CD8-positive, alpha-beta memory T cell (primary cell): ENCODE data around the gene SLIT3. TPM values are rescaled to one million over a fixed set of nuclear protein-coding genes. Genes with fewer than 3 reads are reported as not detected.

Experiments used
- CTCF ChIA-PET: fragments of 350-600 bp; sonication (Branson Sonifier 250); formaldehyde crosslinking; loops from one replicate; lab custom pipeline; 2021; ENCODE audit warnings: antibody characterized with exemption; lab: Charles Lee
- POLR2A ChIA-PET: fragments of 350-600 bp; sonication (Branson Sonifier 250); formaldehyde crosslinking; loops from one replicate; lab custom pipeline; 2021; ENCODE audit warnings: antibody characterized with exemption; lab: Charles Lee
- DNase-seq, 5 donors: peaks; one replicate each; pipeline versions ENCODE4 v3.0.0 to v3.0.0-alpha.2; 2020 to 2022; ENCODE audit warnings: mixed read lengths in 1 of 5
- H3K27ac ChIP-seq: one replicate; pipeline ENCODE4 v1.7.0; 2013; ENCODE audit warnings: low read depth, mild to moderate bottlenecking, low read length, moderate library complexity
- H3K27me3 ChIP-seq: 2 replicates; pipeline ENCODE4 v1.7.0; 2013; ENCODE audit warnings: low read length, mild to moderate bottlenecking; ENCODE audit not compliant: insufficient read depth, poor library complexity, severe bottlenecking
- H3K36me3 ChIP-seq: 2 replicates; pipeline ENCODE4 v1.7.0; 2013; ENCODE audit warnings: mild to moderate bottlenecking, low read length, moderate library complexity; ENCODE audit not compliant: insufficient read depth
- H3K4me1 ChIP-seq: 2 replicates; pipeline ENCODE4 v1.7.0; 2013; ENCODE audit warnings: mild to moderate bottlenecking, low read length, moderate library complexity; ENCODE audit not compliant: insufficient read depth
- H3K4me3 ChIP-seq: 2 replicates; pipeline ENCODE4 v1.7.0; 2013; ENCODE audit warnings: mild to moderate bottlenecking, low read length
- H3K9me3 ChIP-seq: 2 replicates; pipeline ENCODE4 v1.7.0; 2013; ENCODE audit warnings: mild to moderate bottlenecking, low read length
- H3K27ac Mint-ChIP-seq, 8 donors: one replicate each; pipeline ENCODE4 v1.8.0; 2020 to 2021; ENCODE audit warnings: mixed read lengths in 8 of 8, mild to moderate bottlenecking in 6 of 8, inconsistent platforms in 3 of 8, moderate library complexity in 3 of 8
- H3K27me3 Mint-ChIP-seq, 2 donors: one replicate each; pipeline ENCODE4 v1.8.0; 2020 to 2021; ENCODE audit warnings: mixed read lengths in 2 of 2, mild to moderate bottlenecking in 1 of 2, moderate library complexity in 1 of 2
- H3K36me3 Mint-ChIP-seq, 3 donors: one replicate each; pipeline ENCODE4 v1.8.0; 2020 to 2021; ENCODE audit warnings: mixed read lengths in 3 of 3, inconsistent platforms in 1 of 3, mild to moderate bottlenecking in 1 of 3
- H3K4me1 Mint-ChIP-seq, 3 donors: one replicate each; pipeline ENCODE4 v1.8.0; 2020 to 2021; ENCODE audit warnings: mixed read lengths in 3 of 3, inconsistent platforms in 1 of 3, mild to moderate bottlenecking in 1 of 3
- H3K4me3 Mint-ChIP-seq, 7 donors: one replicate each; pipeline ENCODE4 v1.8.0; 2020 to 2021; ENCODE audit warnings: mixed read lengths in 7 of 7, mild to moderate bottlenecking in 6 of 7, moderate library complexity in 4 of 7, inconsistent platforms in 2 of 7
- H3K9me3 Mint-ChIP-seq, 5 donors: one replicate each; pipeline ENCODE4 v1.8.0; 2020 to 2022; ENCODE audit warnings: mixed read lengths in 5 of 5, mild to moderate bottlenecking in 3 of 5, moderate library complexity in 2 of 5, inconsistent platforms in 1 of 5
- polyA plus RNA-seq: library from polyadenylated mRNA; unstranded; fragments of 300-500 nt; fragmentation: Illumina TruSeq; gene quantifications from one replicate; pipeline ENCODE4 v1.2.3, GENCODE V29; 2021
- total RNA-seq, 2 experiments: library from RNA; stranded (reverse); gene quantifications; one replicate each; pipeline ENCODE4 v1.2.3, GENCODE V29; 2021

SLIT3 gene
- total and polyA plus RNA-seq, 3 experiments from 2014 or later, result 0.49 to 0.72 TPM; not detected in 1

DNA sequence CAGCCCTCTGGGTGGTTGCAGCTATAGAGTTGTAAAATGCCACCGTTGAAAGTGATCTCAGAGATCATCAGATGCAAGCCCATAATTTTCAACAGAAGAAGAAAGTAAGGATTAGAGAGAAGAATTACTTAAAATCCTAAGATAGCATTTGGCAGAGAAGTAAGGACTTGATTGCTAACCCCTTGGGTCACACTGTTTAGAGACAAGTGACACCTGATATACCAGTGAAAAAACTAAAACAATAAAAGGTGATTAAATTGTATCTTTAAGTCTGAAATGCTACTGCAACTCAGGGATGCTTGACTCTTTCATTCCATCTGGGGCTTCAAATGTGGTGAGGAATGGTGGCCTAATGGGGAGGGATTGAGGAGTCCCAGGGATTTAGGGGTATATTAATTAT, 440.9 kb downstream of the SLIT3 start:
- Histone ChIP-seq H3K27ac (no peak overlapping the region), H3K36me3 (no peaks in the 10 kb centered on the region), H3K4me1 (no peaks in the 10 kb centered on the region), H3K9me3 (no peaks in the 10 kb centered on the region), H3K4me3 (no peak overlapping the region), H3K27me3 (no peaks in the 10 kb centered on the region)
- ChIA-PET CTCF (no interaction called here), POLR2A (no interaction called here)
- Mint-ChIP-seq H3K27me3 (peaks cover 0 to 7% of the 10 kb centered on the region in 2 donors), H3K27ac (no peak overlapping the region), H3K4me3 (no peak overlapping the region), H3K9me3 (no peaks in the 10 kb centered on the region), H3K4me1 (no peaks in the 10 kb centered on the region), H3K36me3 (peaks cover 0 to 3% (median 0%) of the 10 kb centered on the region in 3 donors)
- DNase-seq, result no peak

DNA sequence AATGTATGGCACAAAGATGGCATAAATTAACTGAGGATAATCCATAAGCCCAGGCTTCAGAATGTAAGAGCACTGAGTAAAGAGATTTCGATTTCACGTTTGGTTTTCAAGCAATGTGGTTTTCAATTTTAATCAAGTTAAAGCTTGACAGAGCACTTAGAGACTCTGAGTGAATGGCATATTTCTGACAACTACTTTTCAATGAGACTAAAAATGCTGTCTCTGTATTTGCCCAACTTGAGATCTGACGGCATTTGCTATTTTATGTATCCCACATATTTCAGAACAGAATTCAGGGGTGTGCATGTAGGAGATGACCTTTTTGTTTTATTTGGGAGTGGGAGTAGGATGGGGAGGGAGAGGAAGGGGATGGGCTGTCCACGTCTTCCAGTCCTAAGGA, 441.5 kb downstream of the SLIT3 start:
- H3K36me3 Mint-ChIP-seq, result peaks cover 0 to 3% (median 0%) of the 10 kb centered on the region in 3 donors
- no peaks in the 10 kb centered on the region for H3K4me1 Mint-ChIP-seq
- H3K9me3 ChIP-seq, result no peaks in the 10 kb centered on the region
- no peaks in the 10 kb centered on the region for H3K36me3 ChIP-seq
- H3K27ac Mint-ChIP-seq, result no peak overlapping the region
- no peaks in the 10 kb centered on the region for H3K9me3 Mint-ChIP-seq
- no peaks in the 10 kb centered on the region for H3K27me3 ChIP-seq
- no peak overlapping the region for H3K27ac ChIP-seq
- no peak overlapping the region for H3K4me3 ChIP-seq
- ChIA-PET CTCF (no interaction called here), POLR2A (no interaction called here)
- no peaks in the 10 kb centered on the region for H3K4me1 ChIP-seq
- H3K4me3 Mint-ChIP-seq, result no peak overlapping the region
- DNase-seq, result no peak
- peaks cover 0 to 10% of the 10 kb centered on the region in 2 donors for H3K27me3 Mint-ChIP-seq

DNA sequence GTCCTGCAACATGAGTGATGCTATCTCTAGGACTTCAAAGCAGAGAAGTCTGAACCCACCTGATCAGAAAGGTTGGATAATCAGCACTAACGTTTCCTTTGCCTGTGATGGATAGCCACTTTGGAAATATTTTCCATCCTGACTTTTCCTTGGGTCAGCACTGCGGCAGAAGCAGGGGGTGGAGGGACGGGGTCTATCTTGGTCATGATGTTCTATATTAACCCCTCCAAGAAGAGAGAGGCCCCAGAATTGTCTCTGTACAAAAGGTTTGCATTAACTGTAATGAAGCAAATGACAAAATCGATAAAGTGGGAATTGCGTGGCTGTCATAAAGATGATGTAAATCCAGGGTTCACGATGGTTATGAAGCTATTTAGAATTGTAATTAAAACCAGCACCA, 441.9 kb downstream of the SLIT3 start:
- H3K4me3 Mint-ChIP-seq, result no peak overlapping the region
- H3K4me1 Mint-ChIP-seq, result no peaks in the 10 kb centered on the region
- no peak overlapping the region for H3K27ac ChIP-seq
- H3K9me3 ChIP-seq, result no peaks in the 10 kb centered on the region
- ChIA-PET POLR2A (no interaction called here), CTCF (no interaction called here)
- no peak for DNase-seq
- H3K27ac Mint-ChIP-seq, result no peak overlapping the region
- H3K4me1 ChIP-seq, result no peaks in the 10 kb centered on the region
- H3K9me3 Mint-ChIP-seq, result no peaks in the 10 kb centered on the region
- no peaks in the 10 kb centered on the region for H3K27me3 ChIP-seq
- H3K27me3 Mint-ChIP-seq, result peaks cover 0 to 12% of the 10 kb centered on the region in 2 donors
- no peaks in the 10 kb centered on the region for H3K36me3 ChIP-seq
- H3K4me3 ChIP-seq, result no peak overlapping the region
- peaks cover 0 to 3% (median 0%) of the 10 kb centered on the region in 3 donors for H3K36me3 Mint-ChIP-seq

DNA sequence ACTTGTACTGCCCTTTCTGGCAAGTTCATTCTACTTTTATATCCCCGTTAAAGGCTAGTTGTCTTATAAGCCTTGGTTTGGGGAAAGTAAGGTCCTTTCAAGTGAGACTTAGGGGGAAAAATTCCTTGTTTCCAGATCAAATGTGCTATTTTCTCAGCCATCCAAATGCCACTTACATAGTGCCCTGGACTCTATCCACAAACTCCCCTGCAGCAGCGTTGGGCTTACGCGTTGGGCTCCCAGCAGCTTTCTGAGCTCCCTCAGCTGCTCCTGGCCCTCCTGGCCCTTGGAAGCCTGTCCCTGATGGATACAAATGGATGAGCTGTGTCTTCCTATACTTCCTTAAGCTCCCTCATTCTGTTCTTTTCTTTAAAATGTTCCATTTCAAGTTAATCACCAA, 442.6 kb downstream of the SLIT3 start:
- Mint-ChIP-seq H3K27ac (no peak overlapping the region), H3K9me3 (no peaks in the 10 kb centered on the region), H3K4me3 (no peak overlapping the region), H3K27me3 (peaks cover 0 to 14% of the 10 kb centered on the region in 2 donors), H3K4me1 (no peaks in the 10 kb centered on the region), H3K36me3 (peaks cover 0 to 3% (median 0%) of the 10 kb centered on the region in 3 donors)
- Histone ChIP-seq H3K4me1 (no peaks in the 10 kb centered on the region), H3K36me3 (no peaks in the 10 kb centered on the region), H3K27ac (no peak overlapping the region), H3K27me3 (no peaks in the 10 kb centered on the region), H3K9me3 (no peaks in the 10 kb centered on the region), H3K4me3 (no peak overlapping the region)
- POLR2A ChIA-PET, result no interaction called here
- DNase-seq, result no peak
- CTCF ChIA-PET, result no interaction called here

DNA sequence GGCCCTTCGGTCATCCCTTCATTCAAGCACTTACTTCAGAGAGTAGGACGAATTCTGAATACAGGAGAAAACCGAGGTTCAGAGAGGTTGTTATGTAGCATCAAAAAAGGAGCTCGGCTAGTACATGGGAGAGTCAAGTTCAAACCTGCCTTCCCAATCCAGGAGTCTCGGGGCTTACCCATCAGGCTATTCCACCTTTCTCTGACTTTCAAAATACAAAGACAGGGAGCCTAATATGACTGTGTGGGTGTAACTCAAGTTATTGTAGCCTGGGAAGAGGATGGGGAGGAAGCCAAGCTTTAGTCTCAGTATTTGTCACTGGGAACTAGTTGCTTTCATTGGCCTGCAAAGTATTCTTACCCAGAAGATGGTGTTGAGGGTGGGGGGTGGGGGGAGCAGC, 447.0 kb downstream of the SLIT3 start:
- H3K36me3 Mint-ChIP-seq, result peaks cover 0 to 3% (median 0%) of the 10 kb centered on the region in 3 donors
- ChIA-PET CTCF (interaction anchor here (1.7 kb wide), 1 partner anchor 12 kb away, joined by 4 read pairs; no protein-coding TSS in a partner anchor), POLR2A (no interaction called here)
- H3K4me3 ChIP-seq, result no peak overlapping the region
- H3K27ac Mint-ChIP-seq, result no peak overlapping the region
- H3K27ac ChIP-seq, result no peak overlapping the region
- H3K9me3 Mint-ChIP-seq, result peaks cover 0 to 1% (median 0%) of the 10 kb centered on the region in 5 donors
- DNase-seq, result no peak
- peaks cover 0 to 15% (median 14%) of the 10 kb centered on the region in 3 donors for H3K4me1 Mint-ChIP-seq
- H3K36me3 ChIP-seq, result no peaks in the 10 kb centered on the region
- no peaks in the 10 kb centered on the region for H3K27me3 ChIP-seq
- no peaks in the 10 kb centered on the region for H3K4me1 ChIP-seq
- H3K9me3 ChIP-seq, result no peaks in the 10 kb centered on the region
- no peak overlapping the region for H3K4me3 Mint-ChIP-seq
- H3K27me3 Mint-ChIP-seq, result peaks cover 0 to 11% of the 10 kb centered on the region in 2 donors

DNA sequence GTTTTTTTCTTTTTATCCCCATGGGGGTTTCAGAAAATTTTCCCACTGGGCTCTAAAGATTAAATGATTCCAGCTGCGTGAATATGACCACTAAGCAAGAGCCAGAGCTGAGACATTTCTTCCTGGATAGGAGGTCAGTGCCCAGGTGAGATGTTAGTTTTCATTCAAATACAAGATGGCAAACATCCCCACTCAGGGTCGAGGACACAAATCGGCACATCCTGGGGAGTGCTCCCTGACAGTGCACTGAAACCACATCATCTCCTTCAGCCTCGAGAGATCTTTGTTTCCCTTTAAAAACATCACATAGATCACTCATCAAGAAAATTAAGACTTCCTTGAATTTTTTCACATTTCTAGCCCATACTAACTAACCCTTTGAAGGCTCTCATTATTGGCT, 448.6 kb downstream of the SLIT3 start:
- Histone ChIP-seq H3K4me1 (no peaks in the 10 kb centered on the region), H3K4me3 (no peak overlapping the region), H3K27ac (no peak overlapping the region), H3K9me3 (no peaks in the 10 kb centered on the region), H3K36me3 (no peaks in the 10 kb centered on the region), H3K27me3 (no peaks in the 10 kb centered on the region)
- ChIA-PET CTCF (no interaction called here), POLR2A (no interaction called here)
- H3K36me3 Mint-ChIP-seq, result no peaks in the 10 kb centered on the region
- peaks cover 0 to 2% (median 0%) of the 10 kb centered on the region in 5 donors for H3K9me3 Mint-ChIP-seq
- H3K4me3 Mint-ChIP-seq, result peak overlapping the region in 3 of 7 donors; percentile 40 to 54 (median 44)
- H3K27me3 Mint-ChIP-seq, result peaks cover 0 to 7% of the 10 kb centered on the region in 2 donors
- H3K4me1 Mint-ChIP-seq, result peaks cover 0 to 15% (median 14%) of the 10 kb centered on the region in 3 donors
- DNase-seq, result no peak
- H3K27ac Mint-ChIP-seq, result peak overlapping the region in 5 of 8 donors; percentile 46 to 87 (median 49)

DNA sequence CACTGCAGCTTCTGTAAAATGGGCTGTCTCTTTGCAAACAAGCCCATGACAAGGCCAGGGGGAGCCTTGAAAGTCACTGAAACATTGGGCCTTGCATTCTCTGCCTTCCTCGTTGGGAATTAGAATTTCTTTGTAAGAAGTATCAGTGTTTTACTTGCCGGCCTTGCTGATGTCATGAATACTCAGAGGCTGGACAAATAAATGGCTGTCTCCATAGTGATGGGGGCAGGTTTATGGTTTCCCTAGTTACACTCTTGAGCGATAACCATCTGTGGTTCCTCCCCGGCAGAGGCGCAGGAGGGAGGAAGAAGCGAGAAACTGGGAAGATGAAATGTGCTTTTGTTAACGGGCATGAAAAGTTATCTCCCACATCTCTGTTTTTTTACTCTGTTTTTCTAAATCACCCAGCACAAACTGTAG, 449.0 kb downstream of the SLIT3 start:
- H3K36me3 Mint-ChIP-seq, result no peaks in the 10 kb centered on the region
- Histone ChIP-seq H3K4me3 (no peak overlapping the region), H3K9me3 (no peaks in the 10 kb centered on the region), H3K27me3 (no peaks in the 10 kb centered on the region), H3K4me1 (no peaks in the 10 kb centered on the region), H3K36me3 (no peaks in the 10 kb centered on the region), H3K27ac (no peak overlapping the region)
- H3K4me3 Mint-ChIP-seq, result peak overlapping the region in 4 of 7 donors; percentile 40 to 81 (median 49)
- H3K4me1 Mint-ChIP-seq, result peaks cover 0 to 15% (median 14%) of the 10 kb centered on the region in 3 donors
- peak overlapping the region in 5 of 8 donors; percentile 26 to 87 (median 49) for H3K27ac Mint-ChIP-seq
- ChIA-PET CTCF (no interaction called here), POLR2A (no interaction called here)
- H3K27me3 Mint-ChIP-seq, result peaks cover 0 to 7% of the 10 kb centered on the region in 2 donors
- H3K9me3 Mint-ChIP-seq, result peaks cover 0 to 2% (median 0%) of the 10 kb centered on the region in 5 donors
- DNase-seq, result peak in 2 of 5 donors; percentile 18 to 20

DNA sequence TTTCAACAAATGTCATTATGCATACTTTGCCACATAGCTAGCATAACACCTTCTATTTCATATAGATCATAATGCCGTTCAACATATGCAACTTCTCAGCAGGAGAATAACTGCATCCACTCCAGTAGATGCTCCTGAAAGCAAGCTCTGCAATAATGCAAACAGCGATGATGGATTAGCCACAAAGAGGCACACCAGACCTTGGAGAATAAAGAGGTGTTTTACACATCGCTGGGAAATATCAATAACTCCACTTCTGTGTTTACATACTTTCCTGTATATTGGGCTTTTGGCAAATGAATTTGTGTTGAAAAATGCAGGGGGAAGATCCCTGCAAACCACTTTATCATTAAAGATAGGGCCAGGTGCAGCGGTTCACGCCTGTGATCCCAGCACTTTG, 450.3 kb downstream of the SLIT3 start:
- no peaks in the 10 kb centered on the region for H3K4me1 ChIP-seq
- no peaks in the 10 kb centered on the region for H3K9me3 ChIP-seq
- peaks cover 0 to 15% (median 14%) of the 10 kb centered on the region in 3 donors for H3K4me1 Mint-ChIP-seq
- H3K9me3 Mint-ChIP-seq, result peaks cover 0 to 4% (median 0%) of the 10 kb centered on the region in 5 donors
- no peak overlapping the region for H3K27ac ChIP-seq
- H3K4me3 Mint-ChIP-seq, result no peak overlapping the region
- ChIA-PET POLR2A (no interaction called here), CTCF (no interaction called here)
- H3K27ac Mint-ChIP-seq, result no peak overlapping the region
- no peaks in the 10 kb centered on the region for H3K36me3 ChIP-seq
- no peaks in the 10 kb centered on the region for H3K27me3 ChIP-seq
- DNase-seq, result no peak
- no peak overlapping the region for H3K4me3 ChIP-seq
- no peaks in the 10 kb centered on the region for H3K36me3 Mint-ChIP-seq
- H3K27me3 Mint-ChIP-seq, result peaks cover 2 to 14% of the 10 kb centered on the region in 2 donors
